Body of pancreas (tissue), 4 donors: ENCODE results near the gene PACS2. TPM values are rescaled to one million over a fixed set of nuclear protein-coding genes. Genes with fewer than 3 reads are reported as not detected.

ENCODE experiments used
- ATAC-seq: fragments of 150-250 bp; one replicate; pipeline ENCODE4 v1.9.1; 2016
- DNase-seq, 4 donors: peaks; one replicate each; pipeline ENCODE4 v3.0.0-alpha.2; 2019
- H3K27ac ChIP-seq, 4 donors: fragments of 200-600 bp; sonication (generic); 1 replicate in 3 of 4; 2 replicates in 1 of 4; pipeline versions ENCODE4 v1.5.1 to v1.6.1; 2016 to 2019; ENCODE audit warnings: mild to moderate bottlenecking in 1 of 4, mixed read lengths in 1 of 4, moderate library complexity in 1 of 4
- H3K27me3 ChIP-seq, 2 donors: fragments of 200-600 bp; sonication (generic); one replicate each; pipeline ENCODE4 v1.6.0; 2016; ENCODE audit warnings: mild to moderate bottlenecking in 1 of 2
- H3K36me3 ChIP-seq, 2 donors: fragments of 200-600 bp; sonication (generic); replicated peaks in 1 of 2; 2 replicates each; pipeline ENCODE4 v1.5.1; 2016; ENCODE audit warnings: low read depth in 2 of 2; ENCODE audit not compliant: insufficient read depth in 1 of 2
- H3K4me1 ChIP-seq: fragments of 200-600 bp; sonication (generic); one replicate; pipeline ENCODE4 v1.6.0; 2016
- H3K4me3 ChIP-seq, 2 donors: fragments of 200-600 bp; sonication (generic); 1 replicate in 1 of 2; 2 replicates in 1 of 2; pipeline ENCODE4 v1.5.1; 2016 to 2019
- H3K9me3 ChIP-seq, 3 donors: fragments of 200-600 bp; sonication (generic); 1 replicate in 2 of 3; 2 replicates in 1 of 3; pipeline ENCODE4 v1.5.1; 2016
- POLR2A ChIP-seq, 3 donors: fragments of 450-650 bp; IDR thresholded peaks; one replicate each; pipeline ENCODE4 v1.6.1; 2016; ENCODE audit warnings: antibody characterized with exemption in 3 of 3, mild to moderate bottlenecking in 2 of 3
- WGBS, 2 donors: methylation state at CpG; one replicate each; pipeline ENCODE4 v1.1.5; 2017; 5-methylcytosine and 5-hydroxymethylcytosine counted together
- intact Hi-C: fragments of 100-400 bp; cut with DNase I; formaldehyde crosslinking; loops from one replicate; pipeline ENCODE4 v1.15.1; 2023
- total RNA-seq, 2 donors: library from RNA; depleted of rRNA; stranded (reverse); fragments of >200 nt; gene quantifications; one replicate each; pipeline ENCODE4 v1.1.0, GENCODE V29; 2016
- TF ChIP-seq, protein P1 (sequence below), 7 experiments: fragments of 450-650 bp in 4 of 7; fragments of 200-600 bp in 3 of 7; sonication (generic) in 3 of 7; IDR thresholded peaks; one replicate each; pipeline ENCODE4 v1.5.1; 2016 to 2019; ENCODE audit warnings: antibody characterized with exemption in 7 of 7

PACS2 gene
- total RNA-seq, 2 donors from 2014 or later: 56.6 to 102 TPM

DNA sequence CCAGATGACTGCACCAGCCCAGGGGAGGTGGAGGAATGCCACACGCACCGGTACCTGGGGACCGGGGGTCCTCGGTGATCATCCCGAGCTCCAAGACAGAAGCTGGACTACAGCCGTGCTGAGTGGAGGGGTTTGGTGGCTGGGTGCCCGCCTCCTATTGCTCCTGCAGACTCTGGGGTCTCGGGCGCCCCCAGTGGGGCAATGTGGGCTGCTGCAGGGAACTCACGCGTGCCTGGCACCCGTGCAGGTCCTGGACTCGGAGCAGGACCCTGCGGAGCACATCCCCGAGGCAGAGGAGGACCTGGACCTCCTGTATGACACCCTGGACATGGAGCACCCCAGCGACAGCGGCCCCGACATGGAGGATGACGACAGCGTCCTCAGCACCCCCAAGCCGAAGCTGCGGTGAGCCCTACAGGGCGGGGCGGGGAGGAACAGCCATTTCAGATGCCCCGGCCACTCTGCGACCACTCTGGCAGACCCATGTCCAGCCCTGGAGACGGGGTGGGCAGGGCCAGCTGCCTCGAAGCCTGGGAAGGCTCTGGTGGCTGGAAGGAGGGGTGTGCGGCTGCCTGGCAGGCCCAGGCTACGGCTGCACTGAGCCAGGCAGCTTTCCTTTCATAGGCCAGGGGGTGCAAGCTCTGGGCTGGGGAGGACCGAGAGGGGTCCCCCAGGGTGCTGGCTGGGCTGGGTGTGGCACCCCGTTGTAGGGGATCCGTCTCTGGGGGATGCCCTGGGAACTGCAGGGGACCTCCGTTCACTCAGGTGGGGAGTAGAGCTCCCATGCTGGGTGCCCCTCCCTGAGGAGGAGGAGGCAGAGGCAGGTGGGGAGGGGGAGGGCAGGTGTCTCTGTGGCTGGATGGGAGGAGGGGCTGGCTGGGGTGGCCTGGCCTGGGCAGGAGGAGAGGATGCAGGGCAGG, 62.2 kb downstream of the PACS2 start:
- 90 to 91% methylated on average over 11 to 32 of the region's 34 CpGs for WGBS, 2 donors
- no peaks in the 10 kb centered on the region for H3K4me1 ChIP-seq
- ATAC-seq (no peak), DNase-seq (no peak)
- intact Hi-C loops: no loop called here
- H3K36me3 ChIP-seq: no peaks in the 10 kb centered on the region
- no peak overlapping the region for H3K27ac ChIP-seq
- no peaks in the 10 kb centered on the region for H3K27me3 ChIP-seq
- TF ChIP-seq, protein P1, sequence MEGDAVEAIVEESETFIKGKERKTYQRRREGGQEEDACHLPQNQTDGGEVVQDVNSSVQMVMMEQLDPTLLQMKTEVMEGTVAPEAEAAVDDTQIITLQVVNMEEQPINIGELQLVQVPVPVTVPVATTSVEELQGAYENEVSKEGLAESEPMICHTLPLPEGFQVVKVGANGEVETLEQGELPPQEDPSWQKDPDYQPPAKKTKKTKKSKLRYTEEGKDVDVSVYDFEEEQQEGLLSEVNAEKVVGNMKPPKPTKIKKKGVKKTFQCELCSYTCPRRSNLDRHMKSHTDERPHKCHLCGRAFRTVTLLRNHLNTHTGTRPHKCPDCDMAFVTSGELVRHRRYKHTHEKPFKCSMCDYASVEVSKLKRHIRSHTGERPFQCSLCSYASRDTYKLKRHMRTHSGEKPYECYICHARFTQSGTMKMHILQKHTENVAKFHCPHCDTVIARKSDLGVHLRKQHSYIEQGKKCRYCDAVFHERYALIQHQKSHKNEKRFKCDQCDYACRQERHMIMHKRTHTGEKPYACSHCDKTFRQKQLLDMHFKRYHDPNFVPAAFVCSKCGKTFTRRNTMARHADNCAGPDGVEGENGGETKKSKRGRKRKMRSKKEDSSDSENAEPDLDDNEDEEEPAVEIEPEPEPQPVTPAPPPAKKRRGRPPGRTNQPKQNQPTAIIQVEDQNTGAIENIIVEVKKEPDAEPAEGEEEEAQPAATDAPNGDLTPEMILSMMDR (IDR thresholded peaks at IDR 0.05): no peak
- TF ChIP-seq POLR2A (IDR thresholded peaks at IDR 0.05): no peak
- no peaks in the 10 kb centered on the region for H3K9me3 ChIP-seq
- no peak overlapping the region for H3K4me3 ChIP-seq

GRCh38 chr14:105377555-105378182, 63.1 kb downstream of the PACS2 start:
- WGBS, 2 donors: 85 to 88% methylated on average over 11 to 23 of the region's 23 CpGs
- DNase-seq (no peak), ATAC-seq (no peak)

GRCh38 chr14:105378199-105378598, 63.7 kb downstream of the PACS2 start:
- DNase-seq: no peak
- WGBS, 2 donors: 73 to 74% methylated on average over 10 to 11 of the region's 11 CpGs

More at GRCh38 chr14:105377555-105378182, 63.1 kb downstream of the PACS2 start:
- intact Hi-C loops: no loop called here
- Histone ChIP-seq H3K4me3 (no peak overlapping the region), H3K27me3 (no peaks in the 10 kb centered on the region), H3K4me1 (no peaks in the 10 kb centered on the region), H3K9me3 (no peaks in the 10 kb centered on the region), H3K36me3 (no peaks in the 10 kb centered on the region), H3K27ac (no peak overlapping the region)
- TF ChIP-seq POLR2A (IDR thresholded peaks at IDR 0.05): no peak
- TF ChIP-seq, protein P1 (IDR thresholded peaks at IDR 0.05): no peak

DNA sequence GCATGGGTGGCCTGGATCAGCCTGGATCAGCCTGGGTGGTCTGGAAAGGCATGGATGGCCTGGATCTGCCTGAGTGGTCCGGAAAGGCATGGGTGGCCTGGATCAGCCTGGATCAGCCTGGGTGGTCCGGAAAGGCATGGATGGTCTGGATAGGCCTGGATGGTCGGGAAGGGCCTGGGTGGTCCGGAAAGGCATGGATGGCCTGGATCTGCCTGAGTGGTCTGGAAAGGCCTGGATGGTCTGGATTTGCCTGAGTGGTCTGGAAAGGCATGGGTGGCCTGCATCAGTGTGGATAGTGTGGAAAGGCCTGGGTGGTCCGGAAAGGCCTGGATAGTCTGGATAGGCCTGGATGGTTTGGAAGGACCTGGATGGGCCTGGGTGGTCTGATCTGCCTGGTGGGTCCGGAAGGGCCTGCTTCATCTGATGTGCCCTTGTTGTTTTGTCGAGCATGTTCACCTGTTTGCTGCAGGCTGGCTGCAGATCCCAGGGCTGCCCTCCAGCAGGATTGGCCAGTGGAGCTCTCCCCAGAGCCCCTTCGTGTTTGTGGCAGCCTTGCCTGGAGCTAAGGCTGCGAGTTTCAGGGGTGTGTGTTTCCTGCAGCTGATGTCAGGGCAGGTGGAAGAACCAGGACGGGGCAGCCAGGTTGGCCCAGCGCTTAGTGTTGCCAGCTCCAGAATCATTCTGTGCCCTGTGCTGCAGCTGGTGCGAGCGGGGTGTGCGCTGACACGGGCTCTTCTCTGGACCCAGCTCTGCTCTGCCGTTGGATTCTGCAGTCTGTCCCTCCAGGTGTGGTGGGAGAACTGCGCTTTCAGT, 64.5 kb downstream of the PACS2 start:
- H3K9me3 ChIP-seq: no peaks in the 10 kb centered on the region
- DNase-seq (no peak), ATAC-seq (no peak)
- 92 to 96% methylated on average over 11 to 17 of the region's 17 CpGs for WGBS, 2 donors
- no peak overlapping the region for H3K4me3 ChIP-seq
- no peaks in the 10 kb centered on the region for H3K27me3 ChIP-seq
- TF ChIP-seq, protein P1 (IDR thresholded peaks at IDR 0.05): no peak
- no peak for TF ChIP-seq POLR2A (IDR thresholded peaks at IDR 0.05)
- peaks cover 0 to 3% of the 10 kb centered on the region in 2 donors for H3K36me3 ChIP-seq
- H3K4me1 ChIP-seq: no peaks in the 10 kb centered on the region
- intact Hi-C loops: no loop called here
- no peak overlapping the region for H3K27ac ChIP-seq

More at GRCh38 chr14:105378199-105378598, 63.7 kb downstream of the PACS2 start:
- Histone ChIP-seq H3K4me3 (no peak overlapping the region), H3K36me3 (peaks cover 0 to under 1% of the 10 kb centered on the region in 2 donors), H3K4me1 (no peaks in the 10 kb centered on the region), H3K9me3 (no peaks in the 10 kb centered on the region), H3K27me3 (no peaks in the 10 kb centered on the region), H3K27ac (no peak overlapping the region)
- intact Hi-C loops: no loop called here
- no peak for ATAC-seq
- TF ChIP-seq POLR2A (IDR thresholded peaks at IDR 0.05): no peak
- TF ChIP-seq, protein P1 (IDR thresholded peaks at IDR 0.05): no peak
